ENCODE data around the gene MR1. TPM values are rescaled to one million over a fixed set of nuclear protein-coding genes. Genes with fewer than 3 reads are reported as not detected.

The MR1 gene
- polyA plus RNA-seq, 1 of the 3 experiments (the other 2 are of a cell fraction), result 7.0 TPM

GRCh38 chr1:181086091-181086490 is 52.3 kb downstream of the MR1 start (continued):
- TF ChIP-seq, protein P1, sequence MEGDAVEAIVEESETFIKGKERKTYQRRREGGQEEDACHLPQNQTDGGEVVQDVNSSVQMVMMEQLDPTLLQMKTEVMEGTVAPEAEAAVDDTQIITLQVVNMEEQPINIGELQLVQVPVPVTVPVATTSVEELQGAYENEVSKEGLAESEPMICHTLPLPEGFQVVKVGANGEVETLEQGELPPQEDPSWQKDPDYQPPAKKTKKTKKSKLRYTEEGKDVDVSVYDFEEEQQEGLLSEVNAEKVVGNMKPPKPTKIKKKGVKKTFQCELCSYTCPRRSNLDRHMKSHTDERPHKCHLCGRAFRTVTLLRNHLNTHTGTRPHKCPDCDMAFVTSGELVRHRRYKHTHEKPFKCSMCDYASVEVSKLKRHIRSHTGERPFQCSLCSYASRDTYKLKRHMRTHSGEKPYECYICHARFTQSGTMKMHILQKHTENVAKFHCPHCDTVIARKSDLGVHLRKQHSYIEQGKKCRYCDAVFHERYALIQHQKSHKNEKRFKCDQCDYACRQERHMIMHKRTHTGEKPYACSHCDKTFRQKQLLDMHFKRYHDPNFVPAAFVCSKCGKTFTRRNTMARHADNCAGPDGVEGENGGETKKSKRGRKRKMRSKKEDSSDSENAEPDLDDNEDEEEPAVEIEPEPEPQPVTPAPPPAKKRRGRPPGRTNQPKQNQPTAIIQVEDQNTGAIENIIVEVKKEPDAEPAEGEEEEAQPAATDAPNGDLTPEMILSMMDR (IDR thresholded peaks at IDR 0.05), result no peak
- no peak for TF ChIP-seq ELF1 (IDR thresholded peaks at IDR 0.05)
- no peak for TF ChIP-seq RXRA (IDR thresholded peaks at IDR 0.05; ENCODE audit: borderline replicate concordance, low read depth)

DNA sequence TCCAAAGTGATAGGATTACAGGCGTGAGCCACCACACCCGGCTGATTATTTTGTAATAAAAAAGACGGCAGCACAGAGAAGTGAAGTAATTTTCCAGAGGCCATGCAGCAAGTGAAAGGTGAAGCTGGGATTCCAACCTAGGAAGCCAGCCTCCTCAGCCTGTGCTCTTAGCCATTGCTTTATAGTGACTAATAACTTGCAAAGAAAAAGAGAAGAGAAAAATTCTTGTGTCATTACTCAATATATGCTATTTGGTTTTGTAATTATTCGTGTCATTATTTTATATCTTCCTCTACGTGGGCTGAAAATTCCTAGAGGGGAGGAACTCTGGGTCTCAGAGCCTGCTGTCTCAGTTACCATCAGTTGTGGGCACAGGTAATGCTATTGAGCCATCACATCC is 53.1 kb downstream of the MR1 start:
- DNase-seq, result no peak
- Histone ChIP-seq H3K9me3 (no peaks in the 10 kb centered on the region), H3K36me3 (replicated peaks in 1 of 2; ENCODE audit: control insufficient read depth in 1 of 2, insufficient read depth in 2 of 2, low read length in 1 of 2) (peaks cover 17% of the 10 kb centered on the region in 2 experiments), H3K27ac (ENCODE audit: low read depth in 2 of 2, low read length in 1 of 2) (peak overlapping the region in 1 of 2 experiments; percentile 50; a peak in 2 of 4 replicates), H2AFZ (ENCODE audit: low read depth) (no peak overlapping the region), H3K4me2 (peak overlapping the region; percentile 1; the same call in 1 of the 2 replicates), H3K4me3 (ENCODE audit: low read depth in 2 of 2, low read length in 1 of 2) (no peak overlapping the region), H4K20me1 (ENCODE audit: insufficient read depth) (peaks cover 34% of the 10 kb centered on the region), H3K9me2 (no peaks in the 10 kb centered on the region), H3K4me1 (ENCODE audit: control insufficient read depth in 1 of 2, insufficient read depth in 2 of 2, low read depth in 1 of 2, low read length in 1 of 2) (peaks cover 8 to 13% of the 10 kb centered on the region in 2 experiments; a peak in 3 of 4 replicates), H3K79me2 (ENCODE audit: insufficient read depth) (peaks cover 34% of the 10 kb centered on the region), H3K9ac (no peak overlapping the region), H3F3A (replicated peaks; ENCODE audit: insufficient read depth) (peaks cover 18% of the 10 kb centered on the region), H3K27me3 (ENCODE audit: insufficient read depth) (no peaks in the 10 kb centered on the region)
- WGBS (ENCODE audit: low lambda C conversion rate), result 34% methylated on average over 5 of the region's 5 CpGs
- ChIA-PET POLR2A (interaction anchor here (1.2 kb wide), 1 partner anchor 31 kb away, joined by 3 read pairs; no protein-coding TSS in a partner anchor), CTCF (interaction anchor here (1.2 to 3.4 kb wide), 2 partner anchors 55 to 66 kb away, joined by 4 to 38 read pairs; no protein-coding TSS in a partner anchor)
- TF ChIP-seq MXI1 (IDR thresholded peaks at IDR 0.05; ENCODE audit: low read depth, low read length) (no peak), MEF2A (IDR thresholded peaks at IDR 0.05; ENCODE audit: borderline replicate concordance, low read depth) (no peak), TEAD4 (IDR thresholded peaks at IDR 0.05; ENCODE audit: borderline replicate concordance, insufficient read depth) (peak; percentile 54; the same call in 1 of the 2 replicates), YY1 (IDR thresholded peaks at IDR 0.05; ENCODE audit: low read depth) (no peak), EP300 (IDR thresholded peaks at IDR 0.05; ENCODE audit: borderline replicate concordance in 1 of 2, low read depth in 1 of 2, low read length in 1 of 2) (0 out of 4 replicates have a peak, but pooled peaks of 1 of the 2 experiments have one; percentile 24), JUND (IDR thresholded peaks at IDR 0.05) (peak; percentile 64), SIN3A (IDR thresholded peaks at IDR 0.05; ENCODE audit: borderline replicate concordance, low read depth, low read length) (no peak), FOSL2 (IDR thresholded peaks at IDR 0.05; ENCODE audit: borderline replicate concordance, low read depth) (peak; percentile 64), NFIC (IDR thresholded peaks at IDR 0.05; ENCODE audit: borderline replicate concordance) (no peak), TCF12 (IDR thresholded peaks at IDR 0.05) (no peak), EZH2phosphoT487 (IDR thresholded peaks at IDR 0.05; ENCODE audit: borderline replicate concordance, low read depth) (no peak), ELF1 (IDR thresholded peaks at IDR 0.05) (no peak), RCOR1 (IDR thresholded peaks at IDR 0.05; ENCODE audit: low read length) (no peak)
- TF ChIP-seq, protein P2, sequence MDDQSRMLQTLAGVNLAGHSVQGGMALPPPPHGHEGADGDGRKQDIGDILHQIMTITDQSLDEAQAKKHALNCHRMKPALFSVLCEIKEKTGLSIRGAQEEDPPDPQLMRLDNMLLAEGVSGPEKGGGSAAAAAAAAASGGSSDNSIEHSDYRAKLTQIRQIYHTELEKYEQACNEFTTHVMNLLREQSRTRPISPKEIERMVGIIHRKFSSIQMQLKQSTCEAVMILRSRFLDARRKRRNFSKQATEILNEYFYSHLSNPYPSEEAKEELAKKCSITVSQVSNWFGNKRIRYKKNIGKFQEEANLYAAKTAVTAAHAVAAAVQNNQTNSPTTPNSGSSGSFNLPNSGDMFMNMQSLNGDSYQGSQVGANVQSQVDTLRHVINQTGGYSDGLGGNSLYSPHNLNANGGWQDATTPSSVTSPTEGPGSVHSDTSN (IDR thresholded peaks at IDR 0.05), result peak; percentile 55
- TF ChIP-seq, protein P3, sequence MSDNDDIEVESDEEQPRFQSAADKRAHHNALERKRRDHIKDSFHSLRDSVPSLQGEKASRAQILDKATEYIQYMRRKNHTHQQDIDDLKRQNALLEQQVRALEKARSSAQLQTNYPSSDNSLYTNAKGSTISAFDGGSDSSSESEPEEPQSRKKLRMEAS (IDR thresholded peaks at IDR 0.05; ENCODE audit: low read depth), result no peak

Data from SK-N-SH (cell line).